Stimulated activated naive CD8-positive, alpha-beta T cell treated with anti-CD3 and anti-CD28 coated beads, Interleukin-15, Interleukin-2, amounts not matched to agents 100 ng/mL and 50 ng/mL, for 24 hours (primary cell): ENCODE results near the gene CCDC24.

Experiments
- H3K27ac Mint-ChIP-seq: one replicate; pipeline ENCODE4 v1.8.0; 2021; ENCODE audit warnings: mild to moderate bottlenecking, mixed read lengths
- H3K27me3 Mint-ChIP-seq: one replicate; pipeline ENCODE4 v1.8.0; 2021; ENCODE audit warnings: mixed read lengths
- H3K36me3 Mint-ChIP-seq: one replicate; pipeline ENCODE4 v1.8.0; 2021; ENCODE audit warnings: low read depth, mixed read lengths
- H3K4me1 Mint-ChIP-seq: one replicate; pipeline ENCODE4 v1.8.0; 2021; ENCODE audit warnings: low read depth, mixed read lengths
- H3K4me3 Mint-ChIP-seq: one replicate; pipeline ENCODE4 v1.8.0; 2021; ENCODE audit warnings: mild to moderate bottlenecking, mixed read lengths
- H3K9me3 Mint-ChIP-seq: one replicate; pipeline ENCODE4 v1.8.0; 2021; ENCODE audit warnings: mixed read lengths

Gene CCDC24

GRCh38 chr1:43991476-43992231 is at the start of gene CCDC24:
Gene CCDC24 (plus strand): TSS chr1:43991599. CDS start chr1:43991879, 280 bp downstream.
- Mint-ChIP-seq H3K27me3 (no peaks in the 10 kb centered on the region), H3K9me3 (no peaks in the 10 kb centered on the region), H3K36me3 (no peaks in the 10 kb centered on the region), H3K4me1 (peaks cover 13% of the 10 kb centered on the region), H3K4me3 (peak within 1 kb of the TSS; percentile 85), H3K27ac (peak within 1 kb of the TSS; percentile 63)

DNA sequence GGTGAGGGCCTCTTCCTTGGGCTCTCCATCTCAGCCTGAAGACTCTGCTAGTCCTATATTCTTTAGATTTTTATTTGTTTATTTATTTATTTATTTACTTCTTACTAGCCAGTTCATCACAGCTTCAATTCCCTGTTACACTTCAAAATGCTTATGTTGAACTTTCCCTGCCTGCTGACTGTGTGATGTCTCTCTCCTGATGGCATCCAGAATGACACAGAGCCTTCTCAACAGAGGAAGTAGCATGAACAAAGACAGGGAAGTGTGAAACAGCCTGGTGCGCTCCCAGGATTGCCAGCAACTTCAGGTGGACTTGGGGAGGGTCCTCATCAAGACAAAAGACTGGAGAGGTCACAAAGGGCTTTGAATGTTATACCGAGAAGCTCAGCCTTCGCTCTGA is 49.0 kb upstream of the CCDC24 start:
- H3K4me3 Mint-ChIP-seq = no peak overlapping the region
- no peak overlapping the region for H3K27ac Mint-ChIP-seq
- H3K27me3 Mint-ChIP-seq = no peaks in the 10 kb centered on the region
- no peaks in the 10 kb centered on the region for H3K9me3 Mint-ChIP-seq
- peaks cover 28% of the 10 kb centered on the region for H3K4me1 Mint-ChIP-seq
- peaks cover 8% of the 10 kb centered on the region for H3K36me3 Mint-ChIP-seq

GRCh38 chr1:43944860-43945259 is 46.5 kb upstream of the CCDC24 start:
- Mint-ChIP-seq H3K36me3 (peaks cover 8% of the 10 kb centered on the region), H3K9me3 (no peaks in the 10 kb centered on the region), H3K4me3 (peak overlapping the region; percentile 97), H3K27me3 (no peaks in the 10 kb centered on the region), H3K4me1 (peaks cover 40% of the 10 kb centered on the region), H3K27ac (peak overlapping the region; percentile 36)

DNA sequence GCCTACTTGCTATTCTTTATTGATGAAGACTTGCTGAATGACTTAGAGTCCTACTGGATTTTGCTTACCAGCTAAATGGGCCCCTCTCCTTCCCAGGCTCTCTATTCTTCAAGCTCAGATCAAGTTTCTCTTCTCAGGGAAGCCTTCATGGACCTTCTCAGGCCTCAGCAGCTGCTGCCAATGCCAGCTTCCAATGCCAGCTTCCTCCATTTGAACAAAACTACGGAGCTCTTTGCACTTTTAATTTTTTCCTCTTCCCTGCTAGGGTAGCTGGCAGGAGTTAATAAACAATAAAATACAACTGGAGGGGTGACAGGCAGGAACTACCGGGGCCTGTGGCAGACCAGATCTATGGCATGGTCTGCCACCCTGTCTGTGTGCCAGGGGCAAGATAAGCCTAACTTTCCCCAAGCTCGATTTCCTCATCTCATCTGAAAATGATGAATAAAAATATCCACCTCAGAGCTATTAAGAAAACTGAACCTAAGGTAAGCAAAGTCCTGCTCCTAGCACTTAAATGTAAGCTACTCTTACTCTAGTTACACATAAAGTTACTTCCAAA is 45.6 kb upstream of the CCDC24 start:
- Mint-ChIP-seq H3K4me3 (peak overlapping the region; percentile 97), H3K4me1 (peaks cover 47% of the 10 kb centered on the region), H3K36me3 (peaks cover 15% of the 10 kb centered on the region), H3K27ac (peak overlapping the region; percentile 97), H3K9me3 (no peaks in the 10 kb centered on the region), H3K27me3 (no peaks in the 10 kb centered on the region)

GRCh38 chr1:43946236-43947060 is 45.0 kb upstream of the CCDC24 start, which contains the start of gene IPO13:
Gene IPO13 (plus strand): TSS chr1:43946950. CDS start chr1:43947601, 651 bp downstream.
- Mint-ChIP-seq H3K27ac (peak within 1 kb of the TSS; percentile 97), H3K4me3 (peak within 1 kb of the TSS; percentile 97), H3K36me3 (peaks cover 15% of the 10 kb centered on the region), H3K27me3 (no peaks in the 10 kb centered on the region), H3K4me1 (peaks cover 47% of the 10 kb centered on the region), H3K9me3 (no peaks in the 10 kb centered on the region)

DNA sequence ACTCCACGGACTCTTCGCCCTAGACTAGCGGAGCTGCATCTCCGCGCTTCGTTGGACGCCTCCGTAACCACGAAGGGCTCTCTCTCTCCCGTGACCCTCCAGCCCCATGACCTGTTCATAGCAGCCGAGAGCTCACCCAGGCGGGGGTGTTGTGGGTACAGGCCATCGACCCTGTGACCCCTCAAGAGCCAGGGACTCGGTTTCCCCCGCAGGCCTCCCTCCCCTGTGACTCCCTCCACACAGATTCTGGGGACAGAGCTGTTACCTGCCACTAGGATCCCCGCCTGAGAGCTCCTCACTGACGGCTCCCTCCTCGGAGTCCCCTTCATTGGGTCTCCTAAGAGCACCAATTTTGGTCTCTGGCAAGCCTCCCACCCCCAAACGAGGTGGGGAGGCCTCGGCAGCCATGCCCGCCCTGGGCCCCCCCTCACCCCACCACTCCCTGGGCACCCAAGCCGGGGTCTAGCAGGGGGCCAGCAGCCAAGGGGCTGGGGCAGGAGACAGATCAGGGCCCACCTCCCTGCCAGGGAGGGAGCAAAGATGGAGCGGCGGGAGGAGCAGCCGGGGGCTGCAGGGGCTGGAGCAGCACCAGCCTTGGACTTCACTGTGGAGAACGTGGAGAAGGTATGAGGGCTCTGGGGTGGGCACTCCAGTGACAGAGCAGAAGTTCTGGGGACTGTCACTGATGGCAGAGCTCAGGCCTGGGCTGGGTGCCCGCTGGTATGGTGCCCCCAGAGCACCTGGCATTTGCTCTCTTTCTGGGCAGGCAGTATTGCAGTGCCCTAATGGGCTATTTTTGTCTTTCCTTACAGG is 44.1 kb upstream of the CCDC24 start:
- H3K4me1 Mint-ChIP-seq = peaks cover 47% of the 10 kb centered on the region
- H3K36me3 Mint-ChIP-seq = peaks cover 15% of the 10 kb centered on the region
- H3K9me3 Mint-ChIP-seq = no peaks in the 10 kb centered on the region
- H3K27me3 Mint-ChIP-seq = no peaks in the 10 kb centered on the region
- peak overlapping the region; percentile 97 for H3K4me3 Mint-ChIP-seq
- peak overlapping the region; percentile 97 for H3K27ac Mint-ChIP-seq

GRCh38 chr1:43947874-43948437 is 43.4 kb upstream of the CCDC24 start:
- no peaks in the 10 kb centered on the region for H3K27me3 Mint-ChIP-seq
- H3K36me3 Mint-ChIP-seq = peaks cover 11% of the 10 kb centered on the region
- H3K27ac Mint-ChIP-seq = peak overlapping the region; percentile 59
- no peaks in the 10 kb centered on the region for H3K9me3 Mint-ChIP-seq
- H3K4me3 Mint-ChIP-seq = peak overlapping the region; percentile 97
- H3K4me1 Mint-ChIP-seq = peaks cover 45% of the 10 kb centered on the region

GRCh38 chr1:43949678-43950077 is 41.7 kb upstream of the CCDC24 start:
- Mint-ChIP-seq H3K36me3 (peaks cover 7% of the 10 kb centered on the region), H3K27ac (no peak overlapping the region), H3K4me3 (no peak overlapping the region), H3K4me1 (peaks cover 36% of the 10 kb centered on the region), H3K9me3 (no peaks in the 10 kb centered on the region), H3K27me3 (no peaks in the 10 kb centered on the region)

GRCh38 chr1:43951021-43951985 is 40.1 kb upstream of the CCDC24 start:
- H3K36me3 Mint-ChIP-seq = peaks cover 13% of the 10 kb centered on the region

DNA sequence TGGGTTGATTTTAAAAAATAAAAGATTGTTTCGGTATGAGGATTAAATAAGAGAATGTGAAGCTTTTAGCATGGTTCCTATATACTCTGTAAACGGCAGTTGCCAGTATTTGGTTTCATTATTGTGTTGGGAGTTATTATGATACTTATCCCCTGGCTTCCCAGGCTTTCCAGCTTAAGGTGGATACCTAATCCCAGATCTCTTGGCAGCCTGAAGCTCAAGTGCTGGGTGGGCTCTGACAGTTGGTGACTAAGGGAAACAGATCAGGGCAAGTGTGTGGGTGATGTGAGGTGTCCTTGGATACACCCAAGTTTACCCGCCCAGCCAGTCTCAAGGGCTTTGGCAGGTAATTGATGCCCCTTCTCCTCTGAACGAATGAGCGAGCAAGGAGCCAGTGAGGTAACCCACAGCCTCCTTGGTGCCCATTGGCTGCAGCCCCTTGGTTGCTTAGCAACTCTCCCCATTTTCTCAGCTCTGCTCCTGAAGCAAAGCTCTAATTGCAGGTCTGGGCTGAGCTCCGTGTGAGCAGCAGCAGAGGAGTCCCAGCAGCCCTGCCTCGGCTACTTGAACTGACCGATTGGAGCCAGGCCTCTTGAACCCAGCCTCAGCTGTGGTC is 38.6 kb upstream of the CCDC24 start:
- H3K36me3 Mint-ChIP-seq = peaks cover 21% of the 10 kb centered on the region
- no peak overlapping the region for H3K4me3 Mint-ChIP-seq
- H3K4me1 Mint-ChIP-seq = peaks cover 17% of the 10 kb centered on the region
- H3K27ac Mint-ChIP-seq = no peak overlapping the region
- H3K9me3 Mint-ChIP-seq = no peaks in the 10 kb centered on the region
- H3K27me3 Mint-ChIP-seq = no peaks in the 10 kb centered on the region

More at GRCh38 chr1:43951021-43951985, 40.1 kb upstream of the CCDC24 start:
- no peaks in the 10 kb centered on the region for H3K27me3 Mint-ChIP-seq
- H3K4me1 Mint-ChIP-seq = peaks cover 20% of the 10 kb centered on the region
- H3K4me3 Mint-ChIP-seq = no peak overlapping the region
- no peak overlapping the region for H3K27ac Mint-ChIP-seq
- no peaks in the 10 kb centered on the region for H3K9me3 Mint-ChIP-seq

- H3K27me3 Mint-ChIP-seq = no peaks in the 10 kb centered on the region
- no peak overlapping the region for H3K27ac Mint-ChIP-seq
- H3K4me1 Mint-ChIP-seq = peaks cover 12% of the 10 kb centered on the region
- H3K36me3 Mint-ChIP-seq = peaks cover 21% of the 10 kb centered on the region
- H3K9me3 Mint-ChIP-seq = no peaks in the 10 kb centered on the region
- no peak overlapping the region for H3K4me3 Mint-ChIP-seq
Observed at GRCh38 chr1:43953361-43953760, 38.0 kb upstream of the CCDC24 start.

GRCh38 chr1:43954036-43954435 is 37.4 kb upstream of the CCDC24 start:
- Mint-ChIP-seq H3K4me1 (peaks cover 8% of the 10 kb centered on the region), H3K9me3 (no peaks in the 10 kb centered on the region), H3K36me3 (peaks cover 21% of the 10 kb centered on the region), H3K4me3 (no peak overlapping the region), H3K27ac (no peak overlapping the region), H3K27me3 (no peaks in the 10 kb centered on the region)

DNA sequence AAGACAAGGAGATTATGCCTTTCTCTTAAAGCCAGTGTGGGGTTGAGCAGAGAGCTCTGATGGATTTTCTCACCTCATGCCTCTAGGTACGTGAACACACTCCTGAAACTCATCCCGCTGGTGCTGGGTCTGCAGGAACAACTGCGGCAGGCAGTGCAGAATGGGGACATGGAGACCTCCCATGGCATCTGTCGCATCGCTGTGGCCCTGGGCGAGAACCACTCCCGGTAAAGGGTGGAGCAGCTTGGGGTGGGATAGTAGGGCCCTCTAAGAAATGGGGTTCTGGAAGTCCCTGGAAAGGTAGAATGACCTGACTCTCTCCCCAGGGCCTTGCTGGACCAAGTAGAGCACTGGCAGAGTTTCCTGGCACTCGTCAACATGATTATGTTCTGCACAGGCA is 35.2 kb upstream of the CCDC24 start:
- H3K36me3 Mint-ChIP-seq = peaks cover 17% of the 10 kb centered on the region
- H3K4me1 Mint-ChIP-seq = no peaks in the 10 kb centered on the region
- H3K4me3 Mint-ChIP-seq = no peak overlapping the region
- no peaks in the 10 kb centered on the region for H3K27me3 Mint-ChIP-seq
- no peaks in the 10 kb centered on the region for H3K9me3 Mint-ChIP-seq
- H3K27ac Mint-ChIP-seq = no peak overlapping the region
